HG03354 (cell line): ENCODE data around the gene ANKRD55.
"Not testable (repeated sequence)": the region's sequence is repeated elsewhere in the genome, so short reads cannot be mapped to it uniquely, and the experiment has no call there.

ENCODE experiments used
- ATAC-seq: cut with Tn5 transposase; IDR thresholded peaks from one replicate; pipeline ENCODE4 v1.9.1; 2021; ENCODE audit warnings: mild to moderate bottlenecking; ENCODE audit not compliant: unreplicated experiment, poor library complexity, severe bottlenecking

ANKRD55 gene

DNA sequence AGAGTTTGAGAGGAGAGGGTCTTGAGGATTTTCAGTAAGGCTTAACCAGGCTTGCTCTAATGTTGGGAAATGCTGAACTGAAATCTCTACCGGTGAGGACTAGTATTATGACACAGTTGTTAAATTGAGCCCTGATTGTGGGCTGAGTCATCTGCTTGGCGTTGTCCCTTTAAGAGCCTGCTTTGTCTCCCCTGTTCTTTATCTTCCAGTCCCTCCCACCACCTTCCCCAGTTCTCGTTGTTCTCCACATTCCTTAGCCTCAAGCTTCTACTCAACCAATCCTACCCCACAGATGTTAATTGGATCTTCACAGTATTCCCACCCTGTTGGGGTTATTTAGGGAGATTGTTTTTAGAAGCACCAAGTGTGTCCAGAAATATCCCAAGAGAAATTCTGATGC lies 57.6 kb downstream of the ANKRD55 start:
- no peak for ATAC-seq

DNA sequence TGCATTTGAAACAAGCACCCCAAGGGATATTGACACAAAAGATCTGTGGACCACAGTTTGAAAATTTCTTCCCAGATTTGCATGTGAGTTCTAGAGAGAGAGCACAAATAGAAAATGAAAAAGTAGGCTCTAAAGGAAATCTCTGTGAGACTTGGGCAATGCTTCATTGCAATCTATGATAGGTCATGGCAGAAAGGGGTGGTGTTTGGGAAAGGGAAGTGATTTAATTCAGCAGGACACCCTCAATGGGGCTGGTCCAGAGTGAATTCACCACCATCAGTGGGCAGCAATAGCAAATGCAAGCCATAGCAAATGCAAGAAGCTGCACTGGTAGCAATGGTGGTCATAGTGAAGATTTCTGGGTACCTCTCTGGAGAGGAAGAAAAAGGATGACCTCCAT lies 58.1 kb downstream of the ANKRD55 start:
- no peak for ATAC-seq

DNA sequence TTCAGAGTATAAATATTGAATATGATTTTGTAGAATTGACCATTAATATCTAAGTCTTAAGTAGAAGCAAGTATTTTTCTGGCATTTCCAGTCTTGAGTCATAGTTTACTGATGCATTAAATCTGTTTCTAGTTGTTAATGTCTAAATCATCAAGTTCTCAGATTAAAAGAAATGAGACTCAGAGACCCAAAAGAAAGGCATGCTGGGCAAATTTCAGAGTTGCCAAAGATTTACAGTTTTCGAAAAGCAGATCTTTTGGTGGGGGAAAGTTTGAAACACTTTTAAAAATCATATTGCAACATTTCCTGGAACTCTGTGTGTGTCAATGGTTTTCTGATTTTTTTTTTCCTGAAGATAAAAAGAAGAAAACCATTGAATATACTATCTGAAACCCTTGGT lies 60.9 kb downstream of the ANKRD55 start:
- no peak for ATAC-seq

DNA sequence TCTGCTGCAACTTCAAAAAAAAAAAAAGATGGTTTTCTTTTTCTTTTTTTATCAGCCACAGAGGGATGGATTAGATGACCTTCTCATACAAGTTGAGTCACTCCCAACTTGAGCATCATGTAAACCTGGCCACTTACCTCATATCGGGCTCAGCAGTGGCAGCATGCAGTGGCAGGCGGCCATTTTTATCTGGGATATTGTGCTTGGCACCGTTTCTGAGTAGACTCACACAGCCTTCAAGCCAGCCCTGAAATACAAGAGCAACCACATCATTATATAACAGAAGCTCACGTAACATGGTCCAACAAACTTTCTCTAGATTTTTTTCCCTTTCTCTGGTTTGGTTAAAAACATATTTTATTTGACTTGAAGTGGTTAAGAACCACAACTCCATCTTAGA lies 62.6 kb downstream of the ANKRD55 start:
- no peak for ATAC-seq

DNA sequence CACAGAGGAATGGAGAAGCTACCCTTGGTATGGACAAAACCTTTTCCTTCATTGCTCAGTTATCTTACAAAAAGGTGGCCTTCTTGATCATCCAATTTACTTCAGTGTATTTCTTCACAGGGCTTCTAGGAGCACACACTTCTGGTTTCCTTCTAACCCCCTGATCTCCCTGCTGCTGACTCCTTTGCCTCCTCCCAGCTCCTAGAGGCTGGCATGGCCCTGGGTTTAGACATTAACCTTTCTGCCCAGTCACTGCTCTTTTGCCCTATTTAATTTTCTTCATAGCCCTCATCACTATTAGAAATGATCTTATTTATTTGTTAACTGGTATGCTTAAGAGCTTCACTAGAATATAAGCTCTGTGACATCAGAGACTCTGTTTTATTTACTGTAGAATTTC lies 63.2 kb downstream of the ANKRD55 start:
- ATAC-seq: no peak

DNA sequence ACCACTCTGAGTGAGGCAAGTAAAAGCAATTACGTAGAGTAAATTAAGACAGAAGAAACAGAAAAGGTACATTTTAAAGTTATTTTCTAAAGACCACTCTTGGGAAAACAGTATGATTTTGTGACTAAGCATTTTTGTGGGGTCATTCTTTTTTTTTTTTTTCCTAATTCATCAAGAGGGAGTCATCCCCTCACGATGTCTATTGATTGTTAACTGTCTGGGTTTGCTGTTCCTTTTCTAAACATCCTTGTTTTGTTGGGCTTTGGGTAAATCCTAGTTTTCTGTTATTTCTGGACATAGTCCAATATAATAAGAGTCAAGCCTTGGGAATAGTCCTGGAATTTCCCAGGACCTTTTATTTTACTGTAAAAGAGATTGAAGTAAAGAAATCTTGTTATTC lies 63.8 kb downstream of the ANKRD55 start:
- ATAC-seq: no peak

DNA sequence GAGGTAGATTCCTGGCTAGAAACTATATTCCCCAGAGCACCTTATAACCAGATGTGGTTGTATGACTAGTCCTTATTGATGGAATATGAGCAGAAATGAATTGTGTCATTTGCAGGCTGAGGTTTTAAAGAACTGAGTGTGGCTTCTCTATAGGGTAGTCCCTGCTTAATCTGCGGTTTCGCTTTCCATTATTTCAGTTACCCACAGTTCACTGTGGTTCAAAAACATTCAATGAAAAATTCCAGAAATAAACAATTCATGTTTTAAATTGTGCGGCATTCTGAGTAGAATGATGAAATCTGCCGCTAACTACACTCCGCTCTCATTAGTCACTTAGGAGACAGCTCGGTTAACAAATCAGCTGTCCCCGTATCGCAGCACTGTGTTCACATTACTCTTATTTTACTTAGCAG lies 65.1 kb downstream of the ANKRD55 start:
- ATAC-seq: no peak

DNA sequence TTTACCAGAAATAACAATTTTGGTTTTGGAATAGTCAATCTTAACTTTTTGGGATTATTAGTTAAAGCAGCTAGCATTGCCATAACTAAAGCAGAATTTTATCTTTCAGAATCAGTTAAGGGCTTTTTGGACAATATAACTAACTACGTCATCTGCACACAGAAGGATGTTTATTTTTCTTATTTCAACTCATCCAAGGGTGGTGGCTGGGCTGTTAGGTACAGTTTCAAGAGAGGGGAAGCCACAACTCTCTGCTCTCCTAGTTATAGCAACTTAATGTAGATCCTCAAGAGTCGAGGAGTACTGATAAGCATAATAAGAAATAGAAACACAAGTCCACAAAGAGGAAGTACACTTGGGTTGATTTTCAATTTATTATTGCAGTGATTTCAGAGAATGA lies 65.6 kb downstream of the ANKRD55 start:
- no peak for ATAC-seq

DNA sequence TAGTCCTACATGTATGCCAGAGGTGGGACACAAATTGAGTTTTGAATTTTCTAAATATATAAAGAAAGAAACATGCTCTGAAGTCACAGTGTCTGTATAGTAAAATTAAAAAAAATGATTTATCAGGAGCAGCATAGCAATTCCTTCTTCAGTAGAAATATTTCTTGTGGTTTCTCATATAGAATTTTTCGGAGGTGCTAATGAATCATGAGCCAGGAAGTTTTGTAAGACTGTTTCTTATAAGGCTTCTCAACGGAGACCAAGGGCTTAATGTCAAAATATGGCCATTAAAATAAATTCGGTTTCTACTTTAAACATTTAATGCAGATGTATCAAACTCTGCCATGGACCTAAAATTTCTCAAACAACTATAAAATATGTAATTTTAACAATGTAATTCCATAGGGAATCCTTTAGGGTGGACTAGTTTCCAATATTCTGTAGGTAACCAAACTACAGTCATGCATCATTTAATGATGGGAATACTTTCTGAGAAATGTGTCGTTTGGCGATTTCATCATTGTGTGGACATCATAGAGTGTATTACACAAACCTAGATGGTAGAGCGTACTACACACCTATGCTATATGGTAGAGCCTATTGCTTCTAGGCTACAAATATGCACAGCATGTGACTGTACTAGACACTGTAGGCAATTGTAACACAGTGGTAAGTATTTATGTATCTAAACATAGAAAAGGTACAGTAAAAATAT lies 66.3 kb downstream of the ANKRD55 start:
- no peak for ATAC-seq

DNA sequence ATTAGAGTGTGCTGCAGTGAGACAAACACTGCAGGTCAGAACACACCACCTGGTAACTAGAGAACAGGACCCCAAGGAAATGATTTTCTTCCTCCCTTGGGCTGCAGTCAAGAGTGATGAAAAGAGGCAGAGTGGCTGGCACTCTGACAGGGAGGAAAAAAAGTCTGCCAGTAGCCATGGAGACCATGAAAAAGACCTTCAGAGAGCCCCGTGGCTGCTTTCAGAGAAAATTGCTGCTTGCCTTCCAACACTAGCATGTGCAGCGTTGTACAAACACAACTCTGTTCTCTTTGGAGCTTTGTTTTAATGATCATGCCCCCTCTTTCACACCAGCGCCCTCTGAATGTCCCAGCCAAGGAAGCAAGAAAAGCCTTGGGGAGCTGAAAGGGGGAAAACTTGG lies 68.8 kb downstream of the ANKRD55 start:
- no peak for ATAC-seq

DNA sequence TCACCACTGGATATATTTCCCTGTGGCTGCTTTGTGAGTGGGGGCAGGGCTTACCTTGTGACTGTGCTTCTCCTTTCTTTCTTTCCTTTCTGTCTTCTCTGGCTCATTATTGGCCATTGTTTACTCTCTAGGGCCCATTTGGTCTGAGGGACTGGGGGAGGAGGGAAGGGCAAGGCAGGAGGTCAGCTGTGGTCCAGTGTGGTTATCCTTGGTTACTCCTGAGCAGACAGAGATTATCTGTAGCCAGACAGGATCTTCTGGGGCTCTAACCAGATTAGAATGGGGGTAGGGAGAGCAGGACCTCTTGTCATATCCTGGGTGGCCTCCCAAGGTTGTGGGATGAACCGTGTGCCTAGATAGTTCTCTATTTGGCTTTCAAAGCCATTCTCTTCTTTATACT lies 71.2 kb downstream of the ANKRD55 start:
- no peak for ATAC-seq

DNA sequence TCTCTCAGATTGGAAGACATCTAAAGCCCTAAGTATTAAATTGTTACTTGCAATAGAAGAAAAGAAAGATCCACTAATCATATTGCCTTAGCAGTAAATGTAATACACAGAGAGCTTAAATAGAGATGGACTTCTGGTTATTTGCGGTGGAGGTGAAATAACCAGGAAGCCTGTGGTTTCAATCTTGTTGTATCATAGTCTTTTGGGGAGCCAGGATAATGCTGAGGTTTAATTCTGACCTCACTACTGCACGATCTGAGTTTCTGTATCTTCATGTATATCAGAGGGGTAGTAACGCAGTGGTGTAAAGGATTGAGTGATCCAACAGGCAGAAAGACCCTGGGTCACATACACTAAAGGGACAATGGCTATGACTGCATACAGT lies 71.7 kb downstream of the ANKRD55 start:
- ATAC-seq: no peak

DNA sequence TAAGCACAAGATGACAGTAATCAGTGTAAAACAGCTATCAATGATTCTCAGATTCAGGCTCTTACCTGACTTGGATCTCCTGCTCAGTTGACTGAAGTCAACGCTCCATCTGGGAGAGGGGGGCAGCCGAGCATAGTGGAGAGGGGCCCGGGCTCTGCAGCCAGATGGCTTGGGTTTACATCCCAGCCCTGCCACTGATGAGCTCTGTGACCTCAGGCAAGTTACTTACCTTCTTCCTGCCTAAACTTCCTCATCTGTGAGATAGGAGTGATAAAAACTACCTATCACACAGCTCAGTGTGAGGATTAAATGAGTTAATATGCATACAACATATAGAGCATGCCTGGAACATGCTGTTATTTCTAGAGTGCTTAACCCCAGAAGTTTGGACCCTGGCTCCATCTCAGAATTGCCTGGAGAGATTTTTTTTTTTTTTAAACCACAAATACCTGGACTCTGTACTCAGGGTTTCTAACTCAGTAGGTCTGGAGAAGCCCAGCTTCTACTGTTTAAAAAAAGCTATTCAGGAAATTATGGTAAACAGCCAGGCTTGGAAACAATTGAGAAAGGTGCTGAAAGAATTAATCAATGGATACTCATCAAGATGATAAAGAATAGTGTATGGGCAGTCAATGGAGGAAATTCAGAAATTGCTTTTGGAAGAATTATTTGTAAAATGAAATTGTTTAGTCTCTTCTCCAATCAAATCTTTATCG lies 72.2 kb downstream of the ANKRD55 start:
- no peak for ATAC-seq

DNA sequence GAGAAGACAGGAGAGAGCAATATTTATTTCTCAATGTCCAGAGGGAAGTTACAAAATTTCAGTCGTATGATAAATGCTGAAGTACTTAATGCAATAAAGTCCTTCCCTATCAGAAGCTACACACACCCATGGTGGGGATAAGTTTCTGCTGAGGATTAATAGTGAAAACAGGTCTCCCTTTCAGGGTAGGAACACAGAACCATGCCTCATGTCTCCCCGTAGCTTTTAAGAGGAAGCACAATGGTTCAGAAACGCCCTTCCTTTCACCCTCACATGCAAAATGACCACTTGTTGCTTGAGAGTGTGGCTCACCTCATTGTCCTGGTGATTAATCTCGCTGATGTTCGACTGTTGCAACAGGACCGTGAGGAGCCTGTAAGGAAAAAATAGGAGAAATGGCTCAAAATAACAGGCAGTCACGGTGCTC lies 73.6 kb downstream of the ANKRD55 start:
- no peak for ATAC-seq

DNA sequence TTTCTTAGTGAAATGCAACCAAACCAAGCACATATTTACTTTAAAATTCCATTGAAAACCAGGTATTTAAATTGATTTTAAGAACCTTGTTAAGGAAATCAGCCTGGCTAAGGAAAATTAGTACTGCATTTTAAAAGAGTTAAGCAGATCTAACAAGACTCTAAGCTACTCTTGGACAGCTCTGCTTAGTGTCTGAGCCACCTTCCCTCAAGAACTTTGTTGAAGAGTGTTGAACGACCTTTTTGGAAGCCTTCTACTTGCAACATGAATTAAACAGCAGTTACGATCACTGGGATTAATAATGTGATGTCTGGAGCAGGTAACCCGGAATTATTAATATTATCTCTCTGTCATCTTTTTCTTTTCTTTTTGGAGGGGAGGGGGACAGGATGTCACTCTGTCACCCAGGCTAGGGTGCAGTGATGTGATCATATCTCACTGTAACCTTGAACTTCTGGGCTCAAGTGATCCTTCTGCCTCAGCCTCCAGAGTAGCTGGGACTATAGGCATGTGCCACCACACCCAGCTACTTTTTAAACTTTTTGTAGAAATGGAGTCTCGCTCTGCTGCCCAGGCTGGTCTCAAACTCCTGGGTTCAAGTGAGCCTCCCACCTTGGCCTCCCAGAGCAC lies 74.7 kb downstream of the ANKRD55 start:
- no peak for ATAC-seq

DNA sequence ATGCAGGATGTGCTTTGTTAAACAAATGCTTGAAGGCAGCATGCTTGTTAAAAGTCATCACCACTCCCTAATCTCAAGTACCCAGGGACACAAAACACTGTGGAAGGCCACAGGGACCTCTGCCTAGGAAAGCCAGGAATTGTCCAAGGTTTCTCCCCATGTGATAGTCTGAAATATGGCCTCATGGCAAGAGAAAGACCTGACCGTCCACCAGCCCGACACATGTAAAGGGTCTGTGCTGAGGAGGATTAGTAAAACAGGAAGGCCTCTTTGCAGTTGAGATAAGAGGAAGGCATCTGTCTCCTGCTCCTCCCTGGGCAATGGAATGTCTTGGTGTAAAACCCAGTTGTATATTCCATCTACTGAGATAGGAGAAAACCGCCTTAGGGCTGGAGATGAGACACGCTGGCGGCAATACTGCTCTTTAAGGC lies 75.9 kb downstream of the ANKRD55 start:
- ATAC-seq: not testable (repeated sequence)

DNA sequence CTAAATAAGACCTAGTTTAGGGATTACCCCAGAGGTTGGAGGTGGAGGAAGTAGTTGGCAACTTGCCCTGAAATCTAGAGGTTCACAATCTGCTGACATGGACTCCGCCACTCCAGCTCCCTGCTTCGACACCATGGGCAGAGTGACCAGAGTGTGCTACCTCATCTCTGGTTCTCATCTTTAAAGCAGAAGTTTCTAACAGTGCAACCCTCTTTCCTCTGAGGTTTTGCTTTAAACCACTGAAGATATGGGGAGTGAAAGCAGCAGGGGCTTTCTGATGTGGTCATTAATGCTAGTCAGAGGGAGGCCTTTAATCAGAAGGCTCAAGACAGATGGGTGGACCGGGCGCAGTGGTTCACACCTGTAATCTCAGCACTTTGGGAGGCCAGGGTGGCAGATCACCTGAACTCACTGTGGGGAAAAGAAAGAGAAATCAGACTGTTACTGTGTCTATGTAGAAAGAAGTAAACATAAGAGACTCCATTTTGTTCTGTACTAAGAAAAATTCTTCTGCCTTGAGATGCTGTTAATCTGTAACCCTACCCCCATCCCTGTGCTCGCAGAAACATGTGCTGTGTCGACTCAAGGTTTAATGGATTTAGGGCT lies 76.4 kb downstream of the ANKRD55 start:
- ATAC-seq: peak; percentile 67

DNA sequence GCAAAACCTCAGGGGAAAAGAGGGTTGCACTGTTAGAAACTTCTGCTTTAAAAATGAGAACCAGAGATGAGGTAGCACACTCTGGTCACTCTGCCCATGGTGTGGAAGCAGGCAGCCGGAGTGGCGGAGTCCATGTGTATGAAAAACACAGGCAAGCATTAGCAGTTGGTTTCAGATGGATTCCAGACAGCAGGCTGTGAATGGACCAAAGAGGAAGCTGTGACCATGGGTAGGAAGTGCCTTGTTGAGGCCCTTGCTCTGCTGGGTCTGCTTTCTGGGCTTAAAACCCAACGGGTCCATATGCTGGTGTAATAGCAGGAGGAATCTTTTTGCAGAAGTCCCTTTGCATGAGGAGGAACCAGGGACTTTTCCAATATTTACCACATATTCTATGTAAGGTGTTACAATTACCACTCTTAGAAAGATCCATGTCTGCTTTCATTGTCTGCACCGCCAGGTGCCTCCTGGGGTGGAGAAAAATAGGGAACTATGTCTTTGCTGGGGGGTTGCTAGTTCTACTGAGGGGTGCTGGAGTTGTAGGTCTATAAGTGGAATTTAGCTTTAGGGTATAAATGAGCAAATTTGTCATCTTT lies 77.0 kb downstream of the ANKRD55 start:
- peak; percentile 2 for ATAC-seq

DNA sequence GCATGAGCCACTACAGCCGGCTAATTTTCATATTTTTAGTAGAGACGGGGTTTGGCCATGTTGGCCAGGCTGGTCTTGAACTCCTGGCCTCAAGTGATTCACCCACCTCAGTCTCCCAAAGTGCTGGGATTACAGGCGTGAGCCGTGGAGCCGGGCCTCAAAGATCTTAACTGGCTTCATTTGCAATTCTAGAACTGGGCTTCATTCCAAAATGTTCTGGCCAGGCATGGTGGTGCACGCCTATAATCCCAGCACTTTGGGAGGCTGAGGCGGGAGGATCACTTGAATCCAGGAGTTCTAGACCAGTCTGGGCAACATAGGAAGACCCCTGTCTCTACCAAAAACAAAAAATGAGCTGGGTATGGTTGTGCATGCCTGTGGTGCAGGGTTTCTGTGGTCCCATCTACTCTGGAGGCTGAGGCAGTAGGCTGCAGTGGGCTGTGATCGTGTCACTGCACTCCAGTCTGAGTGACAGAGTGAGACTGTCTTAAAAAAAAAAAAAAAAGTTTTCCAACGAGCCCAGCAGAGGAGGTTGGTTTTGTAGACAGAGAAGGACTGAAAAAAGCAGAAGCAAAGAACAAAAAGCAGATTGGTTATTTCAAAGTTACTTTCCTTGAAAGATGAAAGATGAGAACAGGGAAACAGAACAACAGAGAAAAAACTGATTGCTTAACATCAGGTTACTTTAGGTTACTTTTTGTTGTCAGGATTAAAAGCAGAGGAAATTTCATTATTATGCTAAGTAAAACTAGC lies 78.2 kb downstream of the ANKRD55 start:
- ATAC-seq: no peak

DNA sequence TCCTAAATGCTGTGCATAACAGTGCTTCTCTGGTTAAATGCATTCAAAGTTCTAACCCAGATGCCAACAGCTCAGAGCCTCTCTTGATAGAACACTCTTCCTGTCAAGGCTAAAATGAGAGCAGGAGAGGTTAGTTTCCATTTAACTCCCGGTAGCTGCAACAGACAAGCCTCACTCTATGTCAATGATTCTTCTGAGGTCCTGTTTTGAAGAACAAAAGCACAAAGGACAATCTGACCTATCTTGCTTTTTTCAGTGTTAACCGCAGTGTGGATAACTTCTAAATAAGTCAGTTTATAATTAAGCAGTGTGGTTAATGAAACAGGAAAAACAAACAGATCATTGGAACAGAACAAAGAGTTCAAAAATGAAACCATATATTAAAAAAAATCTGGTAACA lies 80.7 kb downstream of the ANKRD55 start:
- peak; percentile 41 for ATAC-seq
